Adrenal gland (tissue), 5 donors: ENCODE measurements around the gene SRM.

Source experiments
- CTCF ChIP-seq, 6 experiments: fragments of 450-650 bp in 4 of 6; fragments of 200-600 bp in 2 of 6; sonication (generic) in 1 of 6; IDR thresholded peaks; 1 replicate in 5 of 6; 2 replicates in 1 of 6; pipeline versions ENCODE4 v1.5.1 to v1.8.0; 2016 to 2021; ENCODE audit warnings: antibody characterized with exemption in 6 of 6, mild to moderate bottlenecking in 2 of 6, moderate library complexity in 1 of 6
- POLR2A ChIP-seq, 2 donors: fragments of 450-650 bp; IDR thresholded peaks; one replicate each; pipeline ENCODE4 v1.6.1; 2017; ENCODE audit warnings: antibody characterized with exemption in 2 of 2, mild to moderate bottlenecking in 2 of 2, moderate library complexity in 1 of 2
- donor health status: DM: no; HTN: no; CAD: no.

GRCh38 chr1:11046270-11046566 is 13.6 kb downstream of the SRM start:
- TF ChIP-seq CTCF (IDR thresholded peaks at IDR 0.05) (no peak), POLR2A (IDR thresholded peaks at IDR 0.05) (no peak)
